NCI-H1417 treated with DMSO at 0.1 percent for 48 hours (cell line): ENCODE results near the gene ZNF385B.
"Not testable (repeated sequence)": the region's sequence is repeated elsewhere in the genome, so short reads cannot be mapped to it uniquely, and the experiment has no call there.

Experiments used
- DNase-seq: peaks from one replicate; lab custom pipeline; 2025; lab: John Stamatoyannopoulos, UW

ZNF385B gene

GRCh38 chr2:179629776-179630175 is 231.6 kb downstream of the ZNF385B start:
- DNase-seq: not testable (repeated sequence)

GRCh38 chr2:179626261-179626660 is 235.2 kb downstream of the ZNF385B start:
- no peak for DNase-seq

GRCh38 chr2:179622635-179623300 is 238.6 kb downstream of the ZNF385B start:
- no peak for DNase-seq

- DNase-seq: no peak
Measured at GRCh38 chr2:179622112-179622511, 239.3 kb downstream of the ZNF385B start.

GRCh38 chr2:179619947-179620467 is 241.4 kb downstream of the ZNF385B start:
- no peak for DNase-seq

DNA sequence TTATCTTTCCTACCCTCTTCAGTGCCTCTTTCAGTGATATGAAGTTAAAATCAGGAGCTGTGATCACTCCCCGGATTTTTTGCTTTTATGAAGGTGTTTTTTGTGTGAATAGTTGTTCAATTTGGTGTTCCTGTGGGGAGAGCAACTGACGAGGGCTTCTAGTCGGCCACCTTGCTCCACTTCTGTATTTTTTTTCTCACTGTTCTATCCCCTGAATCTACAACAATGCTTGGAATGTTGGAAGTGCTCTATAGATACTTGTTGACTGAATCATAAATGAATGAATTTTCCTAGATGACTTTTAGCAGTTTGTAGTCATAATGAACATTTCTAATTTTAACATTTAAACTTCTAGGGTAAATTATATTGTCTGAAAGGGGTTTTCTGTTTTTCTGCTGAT is 247.3 kb downstream of the ZNF385B start:
- DNase-seq: no peak

GRCh38 chr2:179613701-179614100 is 247.7 kb downstream of the ZNF385B start:
- no peak for DNase-seq

- DNase-seq: no peak
Measured at GRCh38 chr2:179613299-179613651, 248.1 kb downstream of the ZNF385B start.

DNA sequence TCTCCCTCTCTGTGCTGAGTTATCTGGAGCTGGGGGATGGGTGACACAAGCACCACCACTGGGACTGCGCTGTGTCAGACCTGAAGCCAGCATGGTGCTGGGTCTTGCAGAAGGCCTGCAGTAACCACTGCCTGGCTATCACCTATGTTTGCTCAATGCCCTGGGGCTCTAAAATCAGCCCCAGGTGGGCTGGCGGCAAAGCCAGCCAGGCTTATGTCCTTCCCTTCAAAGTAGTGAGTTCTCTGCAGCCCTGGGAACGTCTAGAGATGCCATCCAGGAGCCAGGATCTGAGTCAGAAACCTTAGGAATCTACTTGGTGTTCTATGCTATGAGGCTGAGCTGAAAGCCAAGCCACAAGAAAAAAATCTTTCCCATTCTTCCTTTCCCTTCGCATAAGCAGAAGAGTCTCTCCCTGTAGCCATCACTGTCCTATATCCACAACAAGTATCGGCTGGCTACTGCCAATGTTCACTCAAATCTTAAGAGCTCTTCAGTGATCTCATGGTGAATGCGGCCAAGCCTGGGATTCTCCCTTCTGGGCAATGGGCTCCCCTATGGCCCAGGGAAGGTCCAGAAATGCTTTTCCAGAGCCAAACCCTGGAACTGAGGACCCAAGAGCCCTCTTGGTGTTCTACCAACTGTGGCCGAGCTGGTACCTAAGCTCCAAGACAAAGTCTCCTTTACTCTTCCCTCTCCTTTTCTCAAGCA is 248.7 kb downstream of the ZNF385B start:
- DNase-seq: no peak

- DNase-seq: no peak
Measured at GRCh38 chr2:179612108-179612507, 249.3 kb downstream of the ZNF385B start.

DNA sequence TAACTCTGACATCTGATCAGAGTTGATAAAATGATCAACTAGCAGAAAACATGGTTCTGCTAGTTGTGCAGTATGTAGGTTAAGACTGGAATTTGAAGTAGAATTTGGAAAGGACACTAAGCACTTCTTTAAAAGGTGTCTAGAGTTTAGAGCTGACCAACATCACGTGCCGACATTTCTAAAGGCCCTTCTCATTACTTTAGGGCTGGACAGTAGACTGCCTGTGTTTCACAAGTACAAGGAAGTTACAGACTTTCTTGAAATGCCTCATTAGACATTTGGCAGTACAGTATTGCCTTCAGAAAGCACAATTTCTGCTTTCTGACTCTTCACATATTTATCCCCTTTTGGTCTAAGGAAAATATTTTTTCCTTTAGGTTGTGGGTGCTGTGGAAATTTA is 255.3 kb downstream of the ZNF385B start:
- no peak for DNase-seq

DNA sequence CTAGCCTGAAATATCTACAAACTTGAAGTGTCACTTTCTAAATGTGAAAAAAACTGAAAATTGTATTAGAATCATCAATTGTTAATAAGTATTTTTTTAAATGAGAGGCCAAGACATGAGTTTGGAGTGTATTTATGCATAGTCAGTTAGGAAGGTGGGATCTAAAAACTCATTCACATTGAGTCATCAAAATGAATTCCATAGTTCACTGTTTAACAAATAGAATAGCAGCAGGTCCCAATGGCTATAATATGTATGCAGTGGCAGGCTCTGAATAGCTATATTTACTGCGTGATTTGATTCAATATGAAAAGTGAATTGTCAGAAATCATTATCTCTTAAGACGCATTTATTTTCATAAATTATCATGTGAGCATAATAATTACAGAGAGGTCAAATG is 256.1 kb downstream of the ZNF385B start:
- DNase-seq: no peak

DNA sequence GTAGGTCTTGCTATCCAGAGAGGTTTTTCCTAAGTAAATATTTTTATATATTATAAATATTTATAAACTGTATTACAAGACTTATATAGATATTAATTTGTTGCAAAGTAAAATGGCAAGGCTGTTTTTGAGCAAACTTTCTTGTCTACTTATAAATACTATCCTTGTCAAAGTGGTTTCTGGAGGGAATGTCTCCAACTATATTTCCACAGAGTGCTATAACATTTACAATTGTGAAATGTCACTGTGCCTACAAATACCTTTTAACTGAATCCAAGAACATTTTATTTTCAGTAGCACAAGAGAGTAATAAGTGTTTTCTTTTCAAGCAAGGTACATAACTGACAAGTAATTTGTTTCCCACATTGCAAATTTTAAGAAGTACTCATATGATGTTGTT is 256.8 kb downstream of the ZNF385B start:
- no peak for DNase-seq

- no peak for DNase-seq
Measured at GRCh38 chr2:179602452-179602851, 259.0 kb downstream of the ZNF385B start.

GRCh38 chr2:179596018-179596417 is 265.4 kb downstream of the ZNF385B start:
- DNase-seq: no peak

- DNase-seq: no peak
Measured at GRCh38 chr2:179595284-179595683, 266.1 kb downstream of the ZNF385B start.

GRCh38 chr2:179594268-179595112 is 266.9 kb downstream of the ZNF385B start:
- no peak for DNase-seq

DNA sequence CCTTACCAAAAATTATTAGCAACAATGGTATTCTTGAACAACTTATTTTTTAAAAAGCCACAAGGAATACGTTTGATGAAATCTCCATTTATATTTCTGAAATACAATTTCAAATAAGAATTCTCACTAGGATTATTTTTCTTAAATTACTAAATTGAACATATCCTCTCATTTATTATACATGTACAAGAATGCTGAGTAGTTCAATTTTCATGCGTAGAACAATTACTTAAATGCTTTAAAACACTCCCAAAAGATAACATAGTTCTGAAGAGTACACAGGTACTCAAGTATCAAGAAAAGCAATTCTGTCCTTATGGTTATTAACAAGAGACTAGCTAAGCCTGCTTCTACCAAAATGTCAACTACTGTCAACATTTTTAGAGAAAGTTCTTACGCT is 268.1 kb downstream of the ZNF385B start:
- no peak for DNase-seq

GRCh38 chr2:179592167-179592936 is 269.1 kb downstream of the ZNF385B start:
- DNase-seq: no peak

GRCh38 chr2:179591690-179592089 is 269.7 kb downstream of the ZNF385B start:
- DNase-seq: no peak

GRCh38 chr2:179588486-179589145 is 272.8 kb downstream of the ZNF385B start:
- DNase-seq: no peak
